NCI-H82 (cell line): ENCODE data around the gene RNF169.
"Not testable (repeated sequence)": the region's sequence is repeated elsewhere in the genome, so short reads cannot be mapped to it uniquely, and the experiment has no call there.

Experiments
- DNase-seq: peaks from one replicate; lab custom pipeline; 2025; lab: John Stamatoyannopoulos, UW

RNF169 gene

GRCh38 chr11:74730571-74731260 lies 17.9 kb upstream of the RNF169 start:
- no peak for DNase-seq

- DNase-seq: no peak
Measured at GRCh38 chr11:74731301-74732094, 17.2 kb upstream of the RNF169 start, which contains the start of gene CHRDL2. Gene CHRDL2, minus strand, starts transcription at chr11:74731426. Its CDS starts 538 bp downstream, at chr11:74730888.

- no peak for DNase-seq
Measured at GRCh38 chr11:74734559-74734925, 14.1 kb upstream of the RNF169 start.

GRCh38 chr11:74735365-74735928 lies 13.2 kb upstream of the RNF169 start:
- peak; percentile 54 for DNase-seq

GRCh38 chr11:74736031-74736430 lies 12.6 kb upstream of the RNF169 start:
- no peak for DNase-seq

- DNase-seq: peak; percentile 75
Measured at GRCh38 chr11:74739546-74740270, 8.9 kb upstream of the RNF169 start.

- DNase-seq: no peak
Measured at GRCh38 chr11:74742070-74742469, 6.6 kb upstream of the RNF169 start.

GRCh38 chr11:74743640-74744039 lies 5.0 kb upstream of the RNF169 start:
- DNase-seq: no peak

- no peak for DNase-seq
Measured at GRCh38 chr11:74744277-74744676, 4.4 kb upstream of the RNF169 start.

- DNase-seq: peak; percentile 34
Measured at GRCh38 chr11:74746868-74747267, 1.8 kb upstream of the RNF169 start.

GRCh38 chr11:74749127-74749964 lies 697 bp downstream of the RNF169 start:
- peak; percentile 68 for DNase-seq

GRCh38 chr11:74749965-74750296 lies 1.3 kb downstream of the RNF169 start:
- DNase-seq: no peak

GRCh38 chr11:74750598-74750997 lies 1.9 kb downstream of the RNF169 start:
- DNase-seq: not testable (repeated sequence)

- DNase-seq: no peak
Measured at GRCh38 chr11:74751303-74751702, 2.7 kb downstream of the RNF169 start.

GRCh38 chr11:74754507-74755252 lies 6.0 kb downstream of the RNF169 start:
- DNase-seq: no peak

- no peak for DNase-seq
Measured at GRCh38 chr11:74755395-74755995, 6.8 kb downstream of the RNF169 start.

- DNase-seq: no peak
Measured at GRCh38 chr11:74756571-74756970, 7.9 kb downstream of the RNF169 start.

- no peak for DNase-seq
Measured at GRCh38 chr11:74766905-74767304, 18.3 kb downstream of the RNF169 start.

GRCh38 chr11:74768172-74768651 lies 19.6 kb downstream of the RNF169 start:
- DNase-seq: not testable (repeated sequence)

GRCh38 chr11:74769055-74769707 lies 20.5 kb downstream of the RNF169 start:
- no peak for DNase-seq
